ENCODE results near the gene TCEA2. TPM values are rescaled to one million over a fixed set of nuclear protein-coding genes. Genes with fewer than 3 reads are reported as not detected.

Gene TCEA2
- total and polyA plus RNA-seq, 2 of the 13 experiments (the other 11 are each of a cell fraction or from before 2014, with no cell fraction given) = 28.1 to 33.7 TPM

DNA sequence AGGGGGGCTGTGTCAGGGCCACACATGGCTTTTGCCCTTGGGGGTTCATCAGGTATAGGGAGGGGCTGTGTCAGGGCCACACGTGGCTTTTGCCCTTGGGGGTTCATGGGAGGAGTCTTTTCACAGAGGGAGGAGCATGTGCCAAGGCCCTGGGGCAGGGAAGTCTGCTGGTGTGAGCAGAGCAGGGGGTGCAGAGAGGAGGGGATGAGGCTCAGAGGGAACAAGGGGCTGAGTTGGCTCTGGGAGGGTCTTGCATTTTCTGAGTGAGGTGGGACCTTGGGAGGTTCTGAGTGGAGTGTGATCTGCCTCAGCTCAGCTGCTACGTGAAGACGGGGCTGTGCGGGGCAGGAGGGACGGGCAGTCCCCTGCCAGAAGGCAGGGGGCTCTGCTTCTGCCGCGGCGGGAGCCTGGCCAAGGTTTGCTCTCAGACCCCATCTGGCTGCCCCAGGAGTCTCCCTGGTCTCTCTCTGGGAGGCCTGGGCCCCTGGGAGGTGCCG is 7.6 kb upstream of the TCEA2 start (continued):
- no peak for TF ChIP-seq FUBP1 (CRISPR knock-in tag; IDR thresholded peaks at IDR 0.05; ENCODE audit: borderline replicate concordance)
- TF ChIP-seq, protein P1, sequence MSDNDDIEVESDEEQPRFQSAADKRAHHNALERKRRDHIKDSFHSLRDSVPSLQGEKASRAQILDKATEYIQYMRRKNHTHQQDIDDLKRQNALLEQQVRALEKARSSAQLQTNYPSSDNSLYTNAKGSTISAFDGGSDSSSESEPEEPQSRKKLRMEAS (IDR thresholded peaks at IDR 0.05) = peak; percentile 21; the same call in 1 of the 2 replicates
- 0 out of 2 replicates have a peak, but pooled peaks have one; percentile 9 for TF ChIP-seq IRF9 (CRISPR knock-in tag; IDR thresholded peaks at IDR 0.05; ENCODE audit: borderline replicate concordance)
- peak; percentile 100 for TF ChIP-seq ZMYM3 (CRISPR knock-in tag; IDR thresholded peaks at IDR 0.05)
- no peak for TF ChIP-seq ZNF770 (CRISPR knock-in tag; IDR thresholded peaks at IDR 0.05)
- no peak for TF ChIP-seq ZNF17 (CRISPR knock-in tag; IDR thresholded peaks at IDR 0.05)
- no peak for TF ChIP-seq ZKSCAN1 (IDR thresholded peaks at IDR 0.05; ENCODE audit: low read length)
- TF ChIP-seq AGO2 (optimal IDR thresholded peaks at IDR 0.05; ENCODE audit: low read depth, low read length) = no peak
- TF ChIP-seq, protein P2, sequence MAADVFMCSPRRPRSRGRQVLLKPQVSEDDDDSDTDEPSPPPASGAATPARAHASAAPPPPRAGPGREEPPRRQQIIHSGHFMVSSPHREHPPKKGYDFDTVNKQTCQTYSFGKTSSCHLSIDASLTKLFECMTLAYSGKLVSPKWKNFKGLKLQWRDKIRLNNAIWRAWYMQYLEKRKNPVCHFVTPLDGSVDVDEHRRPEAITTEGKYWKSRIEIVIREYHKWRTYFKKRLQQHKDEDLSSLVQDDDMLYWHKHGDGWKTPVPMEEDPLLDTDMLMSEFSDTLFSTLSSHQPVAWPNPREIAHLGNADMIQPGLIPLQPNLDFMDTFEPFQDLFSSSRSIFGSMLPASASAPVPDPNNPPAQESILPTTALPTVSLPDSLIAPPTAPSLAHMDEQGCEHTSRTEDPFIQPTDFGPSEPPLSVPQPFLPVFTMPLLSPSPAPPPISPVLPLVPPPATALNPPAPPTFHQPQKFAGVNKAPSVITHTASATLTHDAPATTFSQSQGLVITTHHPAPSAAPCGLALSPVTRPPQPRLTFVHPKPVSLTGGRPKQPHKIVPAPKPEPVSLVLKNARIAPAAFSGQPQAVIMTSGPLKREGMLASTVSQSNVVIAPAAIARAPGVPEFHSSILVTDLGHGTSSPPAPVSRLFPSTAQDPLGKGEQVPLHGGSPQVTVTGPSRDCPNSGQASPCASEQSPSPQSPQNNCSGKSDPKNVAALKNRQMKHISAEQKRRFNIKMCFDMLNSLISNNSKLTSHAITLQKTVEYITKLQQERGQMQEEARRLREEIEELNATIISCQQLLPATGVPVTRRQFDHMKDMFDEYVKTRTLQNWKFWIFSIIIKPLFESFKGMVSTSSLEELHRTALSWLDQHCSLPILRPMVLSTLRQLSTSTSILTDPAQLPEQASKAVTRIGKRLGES (CRISPR knock-in tag; IDR thresholded peaks at IDR 0.05; ENCODE audit: borderline replicate concordance) = no peak
- TF ChIP-seq RCOR2 (CRISPR knock-in tag; IDR thresholded peaks at IDR 0.05) = peak; percentile 88
- TF ChIP-seq PRDM15 (CRISPR knock-in tag; IDR thresholded peaks at IDR 0.05) = no peak
- TF ChIP-seq RBFOX2 (IDR thresholded peaks at IDR 0.05; ENCODE audit: low read depth, low read length) = no peak
- TF ChIP-seq ZNF580 (CRISPR knock-in tag; IDR thresholded peaks at IDR 0.05; ENCODE audit: borderline replicate concordance, low read depth) = 0 out of 2 replicates have a peak, but pooled peaks have one; percentile 4
- TF ChIP-seq SKI (IDR thresholded peaks at IDR 0.05; ENCODE audit: partially characterized antibody) = no peak
- no peak for TF ChIP-seq DMAP1 (CRISPR knock-in tag; IDR thresholded peaks at IDR 0.05)
- TF ChIP-seq SMC3 (IDR thresholded peaks at IDR 0.05; ENCODE audit: low read length) = no peak
- TF ChIP-seq SYNCRIP (IDR thresholded peaks at IDR 0.05; ENCODE audit: insufficient read depth, low read depth, low read length) = no peak
- TF ChIP-seq TCF7L2 (IDR thresholded peaks at IDR 0.05; ENCODE audit: low read depth, low read length) = no peak
